Activated effector memory CD4-positive, alpha-beta T cell treated with Interleukin-2 at 50 U/mL for 16 hours (primary cell): ENCODE data around the gene MYORG.

ENCODE experiments used
- DNase-seq: peaks from one replicate; pipeline ENCODE4 v3.0.0-alpha.2; 2020

Gene MYORG

GRCh38 chr9:34376596-34377403 lies at the start of gene MYORG:
Gene MYORG (minus strand): TSS chr9:34376898. CDS start chr9:34372943, 3,955 bp downstream.
- DNase-seq, result peak; percentile 98

GRCh38 chr9:34419716-34420504 lies 43.2 kb upstream of the MYORG start:
- DNase-seq, result no peak

- DNase-seq, result no peak
Measured at GRCh38 chr9:34417734-34418133, 41.0 kb upstream of the MYORG start.

GRCh38 chr9:34413231-34413852 lies 36.6 kb upstream of the MYORG start:
- DNase-seq, result no peak

- no peak for DNase-seq
Measured at GRCh38 chr9:34412336-34412735, 35.6 kb upstream of the MYORG start.

GRCh38 chr9:34409154-34409553 lies 32.5 kb upstream of the MYORG start:
- DNase-seq, result no peak

GRCh38 chr9:34408173-34408572 lies 31.5 kb upstream of the MYORG start:
- DNase-seq, result no peak

- DNase-seq, result no peak
Measured at GRCh38 chr9:34406219-34406618, 29.5 kb upstream of the MYORG start.

GRCh38 chr9:34405719-34406118 lies 29.0 kb upstream of the MYORG start:
- no peak for DNase-seq

- peak; percentile 24 for DNase-seq
Measured at GRCh38 chr9:34403554-34404380, 27.1 kb upstream of the MYORG start.

GRCh38 chr9:34400686-34401602 lies 24.2 kb upstream of the MYORG start:
- DNase-seq, result no peak

- DNase-seq, result no peak
Measured at GRCh38 chr9:34400275-34400674, 23.6 kb upstream of the MYORG start.

- no peak for DNase-seq
Measured at GRCh38 chr9:34399729-34400128, 23.0 kb upstream of the MYORG start.

GRCh38 chr9:34398875-34399274 lies 22.2 kb upstream of the MYORG start:
- no peak for DNase-seq

GRCh38 chr9:34396276-34397214 lies 19.8 kb upstream of the MYORG start:
- DNase-seq, result no peak

GRCh38 chr9:34392511-34392910 lies 15.8 kb upstream of the MYORG start:
- no peak for DNase-seq

GRCh38 chr9:34387239-34387638 lies 10.5 kb upstream of the MYORG start:
- DNase-seq, result no peak

- DNase-seq, result no peak
Measured at GRCh38 chr9:34386656-34387055, 10.0 kb upstream of the MYORG start.

GRCh38 chr9:34385561-34386230 lies 9.0 kb upstream of the MYORG start:
- no peak for DNase-seq
